PC-9 (cell line): ENCODE measurements around the gene GALNT10. TPM values are rescaled to one million over a fixed set of nuclear protein-coding genes. Genes with fewer than 3 reads are reported as not detected.

Experiments
- BruUV-seq: library from RNA; stranded (reverse); fragments of 400-500 nt; replicated peaks from 2 replicates; lab custom pipeline; 2021; lab: Mats Ljungman, UMichigan
- CTCF ChIA-PET: fragments of 300-600 bp; sonication (Branson Sonifier 250); formaldehyde crosslinking; loops from one replicate; lab custom pipeline; 2022; ENCODE audit warnings: antibody characterized with exemption; lab: Charles Lee
- POLR2A ChIA-PET: fragments of 300-600 bp; sonication (Branson Sonifier 250); formaldehyde crosslinking; loops from one replicate; lab custom pipeline; 2022; ENCODE audit warnings: antibody characterized with exemption; ENCODE audit not compliant: unreplicated experiment; lab: Charles Lee
- DNase-seq, 2 experiments: peaks; one replicate each; pipeline versions ENCODE4 v3.0.0 to v3.0.0-alpha.2; 2015 to 2022; ENCODE audit warnings: mixed read lengths in 1 of 2
- H2AFZ ChIP-seq: fragments of 200-600 bp; sonication (generic); 2 replicates; pipeline ENCODE4 v1.8.1; 2017; ENCODE audit warnings: antibody characterized with exemption
- H3F3A ChIP-seq: fragments of 200-600 bp; sonication (generic); 2 replicates; pipeline ENCODE4 v1.8.1; 2017; ENCODE audit warnings: antibody characterized with exemption, mild to moderate bottlenecking, low read depth; ENCODE audit not compliant: insufficient read depth
- H3K27ac ChIP-seq: fragments of 200-600 bp; sonication (generic); 2 replicates; pipeline ENCODE4 v1.6.1; 2016; ENCODE audit warnings: mixed run types
- H3K27me3 ChIP-seq: fragments of 200-600 bp; sonication (generic); 2 replicates; pipeline ENCODE4 v1.6.1; 2016; ENCODE audit warnings: low read depth, mixed run types; ENCODE audit not compliant: insufficient read depth
- H3K36me3 ChIP-seq: fragments of 200-600 bp; sonication (generic); 2 replicates; pipeline ENCODE4 v1.6.1; 2016; ENCODE audit warnings: low read depth, mixed run types
- H3K4me1 ChIP-seq: fragments of 200-600 bp; sonication (generic); replicated peaks from 2 replicates; pipeline ENCODE4 v1.6.1; 2016; ENCODE audit warnings: mixed run types; ENCODE audit not compliant: insufficient read depth
- H3K4me2 ChIP-seq: fragments of 200-600 bp; sonication (generic); 2 replicates; pipeline ENCODE4 v1.6.1; 2017; ENCODE audit warnings: mixed run types
- H3K4me3 ChIP-seq: fragments of 200-600 bp; sonication (generic); 2 replicates; pipeline ENCODE4 v1.6.1; 2016; ENCODE audit warnings: mixed run types
- H3K79me2 ChIP-seq: fragments of 200-600 bp; sonication (generic); 2 replicates; pipeline ENCODE4 v1.6.1; 2017; ENCODE audit warnings: low read depth, mixed run types
- H3K9me2 ChIP-seq: fragments of 200-600 bp; sonication (generic); 2 replicates; pipeline ENCODE4 v1.8.1; 2017; ENCODE audit warnings: mild to moderate bottlenecking; ENCODE audit not compliant: insufficient read depth
- H3K9me3 ChIP-seq: fragments of 200-600 bp; sonication (generic); 2 replicates; pipeline ENCODE4 v1.8.1; 2016; ENCODE audit warnings: low read depth; ENCODE audit not compliant: insufficient read depth
- H4K20me1 ChIP-seq: fragments of 200-600 bp; sonication (generic); 2 replicates; pipeline ENCODE4 v1.8.1; 2017; ENCODE audit not compliant: insufficient read depth
- CTCF ChIP-seq: fragments of 200-600 bp; sonication (generic); conservative IDR thresholded peaks from 2 replicates; pipeline ENCODE4 v1.6.1; 2017; ENCODE audit warnings: mixed run types, antibody characterized with exemption, mild to moderate bottlenecking, moderate library complexity
- EZH2 ChIP-seq: fragments of 200-600 bp; sonication (generic); IDR thresholded peaks from 2 replicates; pipeline ENCODE4 v1.8.0; 2017; ENCODE audit warnings: antibody characterized with exemption, low read depth
- intact Hi-C: fragments of 100-400 bp; cut with micrococcal nuclease; formaldehyde crosslinking; loops from one replicate; pipeline ENCODE4 v1.10.0; 2022; ENCODE audit not compliant: unreplicated experiment
- total RNA-seq: library from RNA; stranded (reverse); gene quantifications from 2 replicates; pipeline ENCODE4 v1.2.3, GENCODE V29; 2021

GALNT10 gene
- total RNA-seq, 1 experiment from 2014 or later, result 101 TPM

GRCh38 chr5:154324033-154324432 is 133.5 kb downstream of the GALNT10 start:
- Histone ChIP-seq H3K9me3 (no peaks in the 10 kb centered on the region), H3K9me2 (no peaks in the 10 kb centered on the region), H3F3A (0 out of 2 replicates have a peak, but pooled peaks cover 1% of the 10 kb centered on the region), H3K27ac (no peak overlapping the region), H3K4me2 (no peak overlapping the region), H3K27me3 (no peaks in the 10 kb centered on the region), H3K4me3 (no peak overlapping the region), H3K36me3 (0 out of 2 replicates have a peak, but pooled peaks cover 4% of the 10 kb centered on the region), H4K20me1 (no peaks in the 10 kb centered on the region), H3K4me1 (no peaks in the 10 kb centered on the region), H3K79me2 (0 out of 2 replicates have a peak, but pooled peaks cover 8% of the 10 kb centered on the region), H2AFZ (no peak overlapping the region)
- TF ChIP-seq EZH2 (no peak), CTCF (no peak)
- CTCF ChIA-PET, result no interaction called here
- POLR2A ChIA-PET, result no interaction called here
- intact Hi-C loops, result no loop called here
- BruUV-seq, result no TSS peak
- DNase-seq, result no peak

- ChIA-PET POLR2A (no interaction called here), CTCF (interaction anchor here (0.6 kb wide), 1 partner anchor 102 kb away, joined by 4 read pairs; no protein-coding TSS in a partner anchor)
- DNase-seq, result no peak
- TF ChIP-seq CTCF (no peak), EZH2 (no peak)
- intact Hi-C loops, result no loop called here
- H3K9me3 ChIP-seq, result no peaks in the 10 kb centered on the region
- H3K4me2 ChIP-seq, result no peak overlapping the region
- H3K27ac ChIP-seq, result no peak overlapping the region
- no peak overlapping the region for H3K4me3 ChIP-seq
- H3F3A ChIP-seq, result 0 out of 2 replicates have a peak, but pooled peaks cover 5% of the 10 kb centered on the region
- 0 out of 2 replicates have a peak, but pooled peaks cover 3% of the 10 kb centered on the region for H3K79me2 ChIP-seq
- no peaks in the 10 kb centered on the region for H4K20me1 ChIP-seq
- no peaks in the 10 kb centered on the region for H3K9me2 ChIP-seq
- H3K27me3 ChIP-seq, result no peaks in the 10 kb centered on the region
- H3K4me1 ChIP-seq, result no peaks in the 10 kb centered on the region
- H3K36me3 ChIP-seq, result peaks cover 10% of the 10 kb centered on the region; the same call in 1 of the 2 replicates
- no TSS peak for BruUV-seq
- H2AFZ ChIP-seq, result no peak overlapping the region
These were observed 135.0 kb downstream of the GALNT10 start for GRCh38 chr5:154325566-154325965.

GRCh38 chr5:154329062-154329461 is 138.5 kb downstream of the GALNT10 start:
- Histone ChIP-seq H4K20me1 (no peaks in the 10 kb centered on the region), H3K79me2 (0 out of 2 replicates have a peak, but pooled peaks cover 3% of the 10 kb centered on the region), H3K4me3 (no peak overlapping the region), H3K4me1 (no peaks in the 10 kb centered on the region), H3K36me3 (peaks cover 10% of the 10 kb centered on the region), H3K27ac (no peak overlapping the region), H3K9me3 (no peaks in the 10 kb centered on the region), H3F3A (0 out of 2 replicates have a peak, but pooled peaks cover 9% of the 10 kb centered on the region), H3K9me2 (no peaks in the 10 kb centered on the region), H3K4me2 (no peak overlapping the region), H3K27me3 (no peaks in the 10 kb centered on the region), H2AFZ (no peak overlapping the region)
- BruUV-seq, result no TSS peak
- CTCF ChIA-PET, result no interaction called here
- DNase-seq, result no peak
- TF ChIP-seq EZH2, result no peak
- TF ChIP-seq CTCF, result no peak
- intact Hi-C loops, result no loop called here
- POLR2A ChIA-PET, result interaction anchor here (0.7 kb wide), 1 partner anchor 55 kb away, joined by 3 read pairs; no protein-coding TSS in a partner anchor
